Measurements from ENCODE around the gene HOXA6. TPM values are rescaled to one million over a fixed set of nuclear protein-coding genes. Genes with fewer than 3 reads are reported as not detected.

HOXA6 gene
- polyA plus RNA-seq, 1 experiment, result 1.2 TPM

DNA sequence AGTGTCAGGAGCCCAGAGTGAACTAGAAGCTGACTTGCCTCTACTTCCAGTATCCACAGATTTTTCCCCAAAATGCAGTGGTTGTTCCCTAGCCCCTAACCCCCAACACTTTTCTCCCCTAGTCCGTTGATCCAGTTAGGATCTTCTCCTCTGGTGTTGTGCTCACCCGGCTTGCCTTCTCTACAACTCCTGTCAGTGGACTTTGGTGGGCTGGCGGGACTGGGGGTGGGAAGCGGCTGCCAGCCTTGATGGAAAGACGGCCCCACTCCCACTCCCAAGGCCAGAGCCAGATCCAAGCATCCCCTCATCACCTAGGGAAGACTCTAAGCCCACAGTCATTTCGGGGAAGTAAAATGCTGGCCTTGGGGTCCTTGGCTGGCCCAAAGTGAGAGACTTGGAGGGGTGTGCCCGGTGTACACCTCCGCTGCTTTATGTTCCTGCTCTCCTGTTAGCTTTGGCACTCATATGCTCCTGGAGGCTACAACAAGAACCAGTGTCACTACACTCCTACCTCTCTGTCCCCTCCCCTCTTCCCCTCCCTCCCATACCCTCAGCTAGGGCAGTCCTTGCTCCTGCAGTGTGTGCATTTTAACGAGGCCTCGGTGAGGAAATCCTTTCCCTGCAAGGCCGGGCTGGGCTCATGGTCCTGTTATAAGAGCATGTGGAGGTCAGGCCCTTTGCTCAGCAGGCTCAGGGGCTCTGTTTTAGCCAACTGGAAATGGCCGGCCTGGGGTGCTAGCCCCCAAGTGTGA is 27.5 kb upstream of the HOXA6 start:
- Histone ChIP-seq H3K27ac (ENCODE audit: low read depth, low read length) (no peak overlapping the region), H3K9me3 (ENCODE audit: control insufficient read depth, insufficient read depth, low read length) (peaks cover 11% of the 10 kb centered on the region; the same call in 1 of the 2 replicates), H3K4me3 (ENCODE audit: low read depth, low read length) (no peak overlapping the region), H3K27me3 (ENCODE audit: control insufficient read depth, insufficient read depth, low read length) (peaks cover 89% of the 10 kb centered on the region)
- CTCF ChIA-PET, result interaction anchor here (4.2 kb wide), 1 partner anchor 1282 kb away, joined by 17 read pairs; no protein-coding TSS in a partner anchor
- no peak for DNase-seq (ENCODE audit: low read depth, low spot score)
- TF ChIP-seq, protein P1, sequence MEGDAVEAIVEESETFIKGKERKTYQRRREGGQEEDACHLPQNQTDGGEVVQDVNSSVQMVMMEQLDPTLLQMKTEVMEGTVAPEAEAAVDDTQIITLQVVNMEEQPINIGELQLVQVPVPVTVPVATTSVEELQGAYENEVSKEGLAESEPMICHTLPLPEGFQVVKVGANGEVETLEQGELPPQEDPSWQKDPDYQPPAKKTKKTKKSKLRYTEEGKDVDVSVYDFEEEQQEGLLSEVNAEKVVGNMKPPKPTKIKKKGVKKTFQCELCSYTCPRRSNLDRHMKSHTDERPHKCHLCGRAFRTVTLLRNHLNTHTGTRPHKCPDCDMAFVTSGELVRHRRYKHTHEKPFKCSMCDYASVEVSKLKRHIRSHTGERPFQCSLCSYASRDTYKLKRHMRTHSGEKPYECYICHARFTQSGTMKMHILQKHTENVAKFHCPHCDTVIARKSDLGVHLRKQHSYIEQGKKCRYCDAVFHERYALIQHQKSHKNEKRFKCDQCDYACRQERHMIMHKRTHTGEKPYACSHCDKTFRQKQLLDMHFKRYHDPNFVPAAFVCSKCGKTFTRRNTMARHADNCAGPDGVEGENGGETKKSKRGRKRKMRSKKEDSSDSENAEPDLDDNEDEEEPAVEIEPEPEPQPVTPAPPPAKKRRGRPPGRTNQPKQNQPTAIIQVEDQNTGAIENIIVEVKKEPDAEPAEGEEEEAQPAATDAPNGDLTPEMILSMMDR (IDR thresholded peaks at IDR 0.05; ENCODE audit: low read depth, low read length), result no peak
- POLR2A ChIA-PET, result no interaction called here

DNA sequence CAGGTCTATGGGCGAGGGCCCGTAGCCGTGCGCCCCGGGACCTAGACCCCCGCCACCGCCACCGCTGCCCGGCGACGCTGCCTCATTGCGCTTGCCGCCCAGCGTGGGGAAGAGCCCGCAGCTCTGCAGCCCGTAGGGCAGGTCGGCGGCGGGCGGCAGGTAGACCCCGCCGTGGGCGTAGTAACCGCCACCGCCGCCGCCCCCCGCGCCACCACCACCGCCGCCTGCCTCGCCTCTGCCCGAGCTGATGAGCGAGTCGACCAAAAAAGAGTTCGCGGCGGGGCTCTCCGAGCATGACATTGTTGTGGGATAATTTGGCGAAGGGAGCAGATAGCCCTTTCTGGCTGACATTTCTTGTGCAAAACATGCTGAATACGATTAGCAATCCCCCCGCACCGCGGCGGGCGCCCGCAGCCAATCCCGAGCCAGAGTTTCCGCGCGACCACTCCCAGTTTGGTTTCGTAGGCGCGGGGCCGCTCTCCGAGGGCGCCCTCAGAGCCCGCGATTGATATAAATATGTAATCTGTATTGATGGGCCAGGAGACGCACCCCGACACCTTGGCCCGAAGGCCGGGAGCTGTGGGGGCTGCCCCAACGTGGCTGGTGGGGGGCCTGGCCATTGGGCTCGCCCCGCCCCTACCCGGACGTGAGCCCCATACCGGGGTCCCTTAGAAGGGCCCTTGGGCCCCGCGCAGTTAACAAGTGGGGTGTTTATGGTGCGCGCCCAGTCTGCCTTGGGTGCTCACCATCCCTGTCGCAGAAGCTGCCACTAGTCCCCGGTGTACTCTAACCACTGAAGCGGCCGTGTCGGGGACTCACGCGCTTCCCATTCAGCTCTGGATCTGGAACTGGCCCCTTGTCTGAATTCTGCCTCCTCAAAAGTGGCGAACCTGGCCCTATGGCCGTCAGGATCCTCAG is 26.6 kb upstream of the HOXA6 start, which contains the start of gene HOXA10:
TSS of gene HOXA10 (minus strand) at position 365 of the 918 bp plus-strand sequence. CDS start at position 351, 14 bp downstream.
- peaks cover 88% of the 10 kb centered on the region for H3K27me3 ChIP-seq (ENCODE audit: control insufficient read depth, insufficient read depth, low read length)
- DNase-seq (ENCODE audit: low read depth, low spot score), result no peak
- ChIA-PET CTCF (interaction anchor here (0.6 to 4.2 kb wide), 3 partner anchors 13 to 1281 kb away, joined by 3 to 17 read pairs (median 3); no protein-coding TSS in a partner anchor), POLR2A (no interaction called here)
- TF ChIP-seq, protein P1 (IDR thresholded peaks at IDR 0.05; ENCODE audit: low read depth, low read length), result no peak
- H3K27ac ChIP-seq (ENCODE audit: low read depth, low read length), result no peak within 1 kb of the TSS
- H3K9me3 ChIP-seq (ENCODE audit: control insufficient read depth, insufficient read depth, low read length), result peaks cover 11% of the 10 kb centered on the region; the same call in 1 of the 2 replicates
- peak within 1 kb of the TSS; percentile 25 for H3K4me3 ChIP-seq (ENCODE audit: low read depth, low read length)

DNA sequence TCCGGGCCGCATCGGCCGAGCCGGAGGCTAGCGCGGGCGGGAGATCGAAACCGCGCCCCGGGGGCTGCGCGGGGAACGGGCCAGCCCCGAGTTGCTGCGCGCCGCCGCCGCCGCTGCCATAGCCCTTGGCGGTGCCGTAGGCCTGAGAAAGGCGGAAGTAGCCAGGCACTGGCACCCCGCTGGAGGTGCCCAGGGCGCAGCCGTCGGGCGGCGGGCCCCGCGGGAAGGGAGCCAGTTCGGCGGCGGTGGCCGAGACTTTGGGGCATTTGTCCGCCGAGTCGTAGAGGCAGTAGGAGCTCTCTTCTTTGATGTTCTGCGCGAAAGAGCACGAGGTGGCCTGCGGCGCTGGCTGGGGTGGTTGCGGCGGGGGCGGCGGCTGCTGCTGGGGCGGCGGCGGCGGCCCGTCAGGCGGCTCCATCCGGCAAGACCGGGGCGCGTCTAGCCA is 26.0 kb upstream of the HOXA6 start:
- TF ChIP-seq, protein P1 (IDR thresholded peaks at IDR 0.05; ENCODE audit: low read depth, low read length), result no peak
- peak overlapping the region; percentile 25; the same call in 1 of the 2 replicates for H3K4me3 ChIP-seq (ENCODE audit: low read depth, low read length)
- no peak overlapping the region for H3K27ac ChIP-seq (ENCODE audit: low read depth, low read length)
- peaks cover 89% of the 10 kb centered on the region for H3K27me3 ChIP-seq (ENCODE audit: control insufficient read depth, insufficient read depth, low read length)
- H3K9me3 ChIP-seq (ENCODE audit: control insufficient read depth, insufficient read depth, low read length), result peaks cover 16% of the 10 kb centered on the region; the same call in 1 of the 2 replicates
- POLR2A ChIA-PET, result no interaction called here
- CTCF ChIA-PET, result interaction anchor here (1.0 to 1.3 kb wide), 2 partner anchors 11 to 1280 kb away, joined by 3 to 5 read pairs; no protein-coding TSS in a partner anchor
- no peak for DNase-seq (ENCODE audit: low read depth, low spot score)

DNA sequence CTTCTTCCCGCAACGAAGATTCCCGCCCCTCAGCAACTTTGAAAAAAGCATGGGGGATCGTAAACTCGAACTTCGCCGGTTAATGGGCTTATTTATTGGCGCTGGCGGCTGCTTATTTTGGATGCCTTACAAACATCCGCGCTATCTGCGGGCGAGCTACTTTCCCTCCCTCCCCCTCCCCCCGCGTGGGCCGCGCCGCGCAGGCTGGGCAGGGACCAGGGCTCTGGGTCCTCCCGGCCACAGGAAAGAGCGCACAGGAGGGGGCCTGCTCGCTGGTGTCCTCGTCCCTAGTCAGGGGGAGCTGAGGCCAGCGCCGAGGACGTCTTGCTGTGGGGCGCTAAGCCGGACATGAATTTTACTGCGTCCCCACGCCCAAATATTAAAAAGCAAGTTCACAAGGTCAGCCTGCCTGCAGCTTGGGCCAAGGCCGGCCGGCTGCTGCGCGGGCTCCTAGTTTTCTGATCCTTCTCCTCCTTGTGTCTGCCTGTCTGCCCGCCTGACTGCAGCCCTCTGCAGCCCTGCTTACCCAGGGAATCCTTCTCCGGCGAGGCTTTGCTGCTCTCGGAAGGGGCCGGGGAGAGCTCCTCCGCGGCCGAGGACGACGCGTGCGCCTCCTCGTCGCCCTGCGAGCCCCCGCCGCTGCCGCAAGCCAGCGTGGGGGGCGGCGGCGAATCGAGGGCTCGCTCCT is 25.4 kb upstream of the HOXA6 start:
- H3K27me3 ChIP-seq (ENCODE audit: control insufficient read depth, insufficient read depth, low read length), result peaks cover 91% of the 10 kb centered on the region
- DNase-seq (ENCODE audit: low read depth, low spot score), result no peak

More for the DNA sequence above, 25.4 kb upstream of the HOXA6 start:
- ChIA-PET POLR2A (no interaction called here), CTCF (interaction anchor here (0.6 to 1.3 kb wide), 3 partner anchors 10 to 1280 kb away, joined by 3 to 5 read pairs (median 3); no protein-coding TSS in a partner anchor)
- Histone ChIP-seq H3K4me3 (ENCODE audit: low read depth, low read length) (peak overlapping the region; percentile 25), H3K9me3 (ENCODE audit: control insufficient read depth, insufficient read depth, low read length) (peaks cover 20% of the 10 kb centered on the region; the same call in 1 of the 2 replicates), H3K27ac (ENCODE audit: low read depth, low read length) (no peak overlapping the region)
- TF ChIP-seq, protein P1 (IDR thresholded peaks at IDR 0.05; ENCODE audit: low read depth, low read length), result no peak
